IPS-20b (cell line): Measurements from ENCODE around the gene BHMT.
"Not testable (repeated sequence)": the region's sequence is repeated elsewhere in the genome, so short reads cannot be mapped to it uniquely, and the experiment has no call there.

Experiments
- H3K27ac ChIP-seq: one replicate; pipeline ENCODE4 v1.5.1; 2013; ENCODE audit warnings: low read length
- H3K27me3 ChIP-seq: 2 replicates; pipeline ENCODE4 v1.6.1; 2013; ENCODE audit warnings: mild to moderate bottlenecking, low read length, inconsistent platforms; ENCODE audit not compliant: insufficient read depth
- H3K36me3 ChIP-seq: 2 replicates; pipeline ENCODE4 v1.6.1; 2013; ENCODE audit warnings: low read depth, mild to moderate bottlenecking, inconsistent platforms, low read length, moderate library complexity; ENCODE audit not compliant: insufficient read depth
- H3K4me1 ChIP-seq: 2 replicates; pipeline ENCODE4 v1.6.1; 2013; ENCODE audit warnings: mild to moderate bottlenecking, control low read depth, inconsistent platforms, low read length, moderate library complexity; ENCODE audit not compliant: insufficient read depth
- H3K4me3 ChIP-seq: 2 replicates; pipeline ENCODE4 v1.5.1; 2013; ENCODE audit warnings: mild to moderate bottlenecking, low read length, inconsistent platforms
- H3K9ac ChIP-seq: 2 replicates; pipeline ENCODE4 v1.6.1; 2013; ENCODE audit warnings: low read depth, mild to moderate bottlenecking, inconsistent platforms, low read length, moderate library complexity
- H3K9me3 ChIP-seq: 2 replicates; pipeline ENCODE4 v1.6.1; 2013; ENCODE audit warnings: mild to moderate bottlenecking, low read depth, low read length, inconsistent platforms; ENCODE audit not compliant: insufficient read depth

BHMT gene

DNA sequence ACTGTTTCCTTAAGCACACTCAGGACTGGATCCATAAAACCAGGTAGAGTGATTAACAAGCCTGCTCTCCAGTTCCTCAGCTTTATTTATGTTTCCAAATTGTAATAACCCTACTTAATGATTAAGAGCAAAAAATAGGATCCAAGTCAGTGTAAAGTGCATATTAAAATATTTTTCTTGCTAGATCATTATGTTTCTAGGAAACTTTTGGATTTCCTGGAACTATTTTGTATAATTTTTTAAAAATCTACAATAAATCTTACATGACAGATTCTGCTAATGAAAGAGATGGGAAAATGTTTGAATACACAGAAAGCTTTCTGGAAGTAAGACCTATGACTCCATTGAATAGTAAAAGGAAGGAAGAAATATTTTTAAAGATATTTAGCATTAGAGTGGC lies 35.5 kb downstream of the BHMT start:
- Histone ChIP-seq H3K4me3 (no peak overlapping the region), H3K4me1 (peaks cover 10% of the 10 kb centered on the region), H3K27me3 (no peaks in the 10 kb centered on the region), H3K27ac (no peak overlapping the region), H3K9me3 (no peaks in the 10 kb centered on the region), H3K36me3 (no peaks in the 10 kb centered on the region), H3K9ac (no peak overlapping the region)

DNA sequence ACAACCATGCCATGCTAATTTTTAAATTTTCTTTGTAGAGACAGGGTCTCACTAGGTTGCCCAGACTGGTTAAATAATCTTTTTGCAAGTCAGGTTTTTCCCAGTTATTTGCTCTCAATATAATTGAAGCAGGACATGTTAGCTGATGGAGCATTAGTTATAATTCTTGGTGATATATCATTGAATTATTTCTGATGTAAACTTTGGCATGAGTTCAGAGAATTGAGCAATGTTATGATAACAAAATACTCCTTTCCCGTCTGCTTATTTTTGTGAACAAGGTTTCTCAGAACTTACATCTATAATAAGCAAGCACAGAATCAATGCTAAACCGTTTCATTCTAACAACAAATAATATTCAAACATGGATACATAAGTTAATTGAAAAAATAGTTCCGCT lies 37.8 kb downstream of the BHMT start:
- Histone ChIP-seq H3K36me3 (no peaks in the 10 kb centered on the region), H3K27me3 (no peaks in the 10 kb centered on the region), H3K27ac (no peak overlapping the region), H3K4me3 (no peak overlapping the region), H3K4me1 (peaks cover 6% of the 10 kb centered on the region), H3K9me3 (no peaks in the 10 kb centered on the region), H3K9ac (no peak overlapping the region)

DNA sequence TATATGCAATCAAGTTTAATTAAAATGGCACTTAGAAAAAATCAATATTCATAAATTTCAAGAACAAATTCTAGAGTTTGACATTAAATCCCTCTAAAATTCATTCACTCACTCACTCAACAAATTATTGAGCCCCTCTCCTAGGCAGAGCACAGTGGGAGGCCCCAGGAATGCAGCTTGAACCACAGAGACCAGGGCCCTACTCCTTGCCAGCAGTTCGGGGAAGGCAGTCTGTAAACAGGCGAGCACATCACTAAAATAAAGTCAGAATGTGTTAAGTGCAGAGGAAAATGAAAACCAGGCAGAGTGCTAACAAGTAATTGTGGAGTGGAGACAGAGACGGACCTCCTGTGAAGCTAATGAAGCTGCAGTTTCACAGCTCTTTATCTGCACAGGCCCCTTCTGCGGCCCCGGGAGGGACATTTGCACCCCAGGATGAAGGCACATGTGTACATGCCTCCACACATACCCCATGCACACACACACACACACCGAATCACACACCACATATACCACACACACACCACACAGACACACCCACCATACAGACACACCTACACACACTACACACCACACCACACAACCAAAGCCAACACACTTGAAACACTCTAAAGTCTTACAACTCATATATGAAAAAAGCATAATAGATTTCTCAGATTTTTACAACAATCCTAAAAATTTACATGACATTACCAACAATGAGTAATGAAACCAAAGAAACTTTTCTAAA lies 40.5 kb downstream of the BHMT start:
- no peaks in the 10 kb centered on the region for H3K9me3 ChIP-seq
- H3K27ac ChIP-seq: no peak overlapping the region
- no peak overlapping the region for H3K4me3 ChIP-seq
- no peaks in the 10 kb centered on the region for H3K36me3 ChIP-seq
- H3K4me1 ChIP-seq: no peaks in the 10 kb centered on the region
- no peak overlapping the region for H3K9ac ChIP-seq
- H3K27me3 ChIP-seq: no peaks in the 10 kb centered on the region

DNA sequence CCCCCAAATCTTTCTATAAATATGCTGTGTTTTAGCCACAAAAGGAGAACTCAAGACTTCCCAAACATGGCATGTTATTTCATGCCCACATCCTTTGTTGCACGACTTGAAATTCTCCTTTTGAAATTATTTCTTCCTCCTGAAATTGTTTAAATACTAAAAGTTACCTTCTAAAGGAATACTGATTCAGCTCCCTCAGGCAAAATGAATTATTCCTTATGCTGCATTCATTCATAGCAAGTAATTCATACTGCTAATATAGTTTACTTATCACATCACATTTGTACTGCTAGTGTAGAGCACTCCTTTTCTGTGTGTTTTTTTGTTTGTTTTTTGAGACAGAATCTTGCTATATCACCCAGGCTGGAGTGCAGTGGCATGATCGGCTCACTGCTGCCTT lies 45.7 kb downstream of the BHMT start:
- no peaks in the 10 kb centered on the region for H3K27me3 ChIP-seq
- H3K9me3 ChIP-seq: no peaks in the 10 kb centered on the region
- H3K36me3 ChIP-seq: no peaks in the 10 kb centered on the region
- H3K27ac ChIP-seq: no peak overlapping the region
- H3K4me3 ChIP-seq: no peak overlapping the region
- no peak overlapping the region for H3K9ac ChIP-seq
- no peaks in the 10 kb centered on the region for H3K4me1 ChIP-seq

DNA sequence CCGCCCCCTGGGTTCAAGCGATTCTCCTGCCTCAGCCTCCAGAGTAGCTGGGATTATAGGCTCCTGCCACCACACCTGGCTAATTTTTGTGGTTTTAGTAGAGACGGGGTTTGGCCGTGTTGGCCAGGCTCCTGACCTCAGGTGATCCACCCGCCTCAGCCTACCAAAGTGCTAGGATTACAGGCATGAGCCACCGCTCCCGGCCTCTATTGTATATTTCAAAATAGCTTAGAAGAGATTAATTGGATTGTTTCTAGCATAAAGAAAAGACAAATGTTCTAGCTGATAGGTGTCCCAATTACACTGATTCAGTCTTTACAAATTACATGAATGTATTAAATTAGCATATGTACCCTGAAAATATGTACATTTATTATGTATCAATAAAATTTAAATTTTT lies 50.0 kb downstream of the BHMT start:
- not testable (repeated sequence) for H3K27me3 ChIP-seq, H3K4me3 ChIP-seq, H3K36me3 ChIP-seq, H3K27ac ChIP-seq, H3K4me1 ChIP-seq, H3K9me3 ChIP-seq, H3K9ac ChIP-seq

DNA sequence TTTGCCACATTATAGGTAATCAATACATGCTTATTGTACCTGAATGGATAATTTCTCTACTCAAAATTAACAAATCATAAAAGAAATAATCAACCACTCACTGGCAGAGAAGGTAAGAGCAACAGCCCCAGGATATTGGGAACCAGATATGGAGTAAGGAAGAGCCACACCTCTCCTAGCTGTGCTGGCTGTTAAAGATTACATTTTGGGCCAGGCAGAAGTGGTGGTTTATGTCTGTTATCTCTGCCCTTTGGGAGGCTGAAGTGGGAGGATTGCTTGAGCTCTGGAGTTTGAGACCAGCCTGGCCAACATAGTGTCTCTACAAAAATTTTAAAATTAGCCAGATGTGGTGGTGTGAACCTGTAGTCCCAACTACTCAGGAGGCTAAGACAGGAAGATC lies 56.4 kb downstream of the BHMT start:
- Histone ChIP-seq H3K9ac (no peak overlapping the region), H3K4me1 (peaks cover 6% of the 10 kb centered on the region; the same call in 1 of the 2 replicates), H3K27me3 (no peaks in the 10 kb centered on the region), H3K36me3 (no peaks in the 10 kb centered on the region), H3K4me3 (no peak overlapping the region), H3K9me3 (no peaks in the 10 kb centered on the region), H3K27ac (no peak overlapping the region)

DNA sequence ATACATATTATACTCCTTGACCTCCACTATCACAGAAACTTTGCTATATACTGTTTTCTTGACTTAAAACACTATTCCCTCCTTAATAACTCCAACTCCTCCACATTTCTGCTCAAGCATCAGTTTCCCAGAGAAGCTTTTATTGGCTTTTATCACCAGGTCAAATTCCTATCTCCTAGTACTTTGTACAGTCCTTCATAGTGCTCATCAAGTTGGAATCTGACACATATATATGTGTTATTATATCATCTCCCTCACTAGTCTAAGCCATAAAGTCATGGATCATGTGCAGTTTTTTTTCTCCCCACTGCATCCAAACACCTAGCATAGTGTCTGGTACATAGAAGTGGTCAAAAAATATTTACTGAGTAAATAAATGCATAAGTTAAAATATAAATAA lies 59.1 kb downstream of the BHMT start:
- Histone ChIP-seq H3K27ac (no peak overlapping the region), H3K9ac (no peak overlapping the region), H3K36me3 (no peaks in the 10 kb centered on the region), H3K9me3 (no peaks in the 10 kb centered on the region), H3K27me3 (no peaks in the 10 kb centered on the region), H3K4me3 (no peak overlapping the region), H3K4me1 (peaks cover 9% of the 10 kb centered on the region)

DNA sequence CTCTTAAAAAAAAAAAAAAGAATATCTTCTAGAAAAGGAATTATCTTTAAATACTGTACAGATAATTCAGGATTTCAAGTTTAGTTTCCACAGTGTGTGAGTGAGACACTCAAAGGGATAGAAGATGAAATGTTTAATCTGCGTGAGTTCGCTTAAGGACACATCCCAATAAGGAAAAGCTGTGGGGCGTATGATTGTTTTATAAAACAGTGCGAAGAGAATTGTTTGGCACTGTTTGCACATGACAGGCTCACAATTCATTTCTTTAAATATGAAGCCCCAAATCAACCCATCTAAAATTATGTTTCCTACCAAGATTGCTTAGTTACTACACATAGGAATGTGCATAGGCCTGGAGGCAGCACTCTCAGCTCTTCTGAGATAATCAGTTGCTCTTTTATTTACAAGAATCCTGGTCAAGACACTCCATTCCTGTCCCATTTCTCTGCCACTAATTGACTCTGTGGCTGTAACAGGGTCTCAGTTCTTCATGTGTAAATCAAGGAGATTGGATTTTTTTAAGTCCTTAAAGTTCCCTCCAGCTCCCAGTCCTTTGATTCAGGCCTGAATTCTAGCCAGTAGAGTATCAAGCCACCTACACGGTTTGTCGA lies 60.1 kb downstream of the BHMT start:
- H3K4me3 ChIP-seq: no peak overlapping the region
- peaks cover 9% of the 10 kb centered on the region for H3K4me1 ChIP-seq
- H3K27ac ChIP-seq: no peak overlapping the region
- H3K36me3 ChIP-seq: no peaks in the 10 kb centered on the region
- no peaks in the 10 kb centered on the region for H3K27me3 ChIP-seq
- H3K9me3 ChIP-seq: no peaks in the 10 kb centered on the region
- H3K9ac ChIP-seq: no peak overlapping the region

DNA sequence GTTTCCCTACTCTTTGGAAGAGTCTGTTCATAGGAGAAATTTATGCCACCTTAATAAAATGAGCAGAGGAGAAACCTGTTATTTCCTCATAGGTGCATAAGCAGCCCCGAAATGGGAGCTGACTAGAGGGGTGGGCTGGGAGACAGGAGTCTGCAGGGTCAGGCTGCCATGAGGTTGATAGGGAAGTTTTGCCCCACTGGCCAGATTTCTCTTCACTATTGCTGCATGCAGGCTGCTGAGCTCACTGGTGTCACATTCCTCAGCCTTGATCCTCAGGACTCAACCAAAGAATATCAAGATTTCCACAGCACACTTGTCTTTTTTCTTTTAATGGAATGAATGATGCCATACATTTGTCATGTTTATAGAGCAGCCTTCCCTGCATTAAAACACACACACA lies 60.7 kb downstream of the BHMT start:
- Histone ChIP-seq H3K9ac (no peak overlapping the region), H3K4me1 (peaks cover 9% of the 10 kb centered on the region), H3K4me3 (no peak overlapping the region), H3K27ac (no peak overlapping the region), H3K36me3 (no peaks in the 10 kb centered on the region), H3K9me3 (no peaks in the 10 kb centered on the region), H3K27me3 (no peaks in the 10 kb centered on the region)

DNA sequence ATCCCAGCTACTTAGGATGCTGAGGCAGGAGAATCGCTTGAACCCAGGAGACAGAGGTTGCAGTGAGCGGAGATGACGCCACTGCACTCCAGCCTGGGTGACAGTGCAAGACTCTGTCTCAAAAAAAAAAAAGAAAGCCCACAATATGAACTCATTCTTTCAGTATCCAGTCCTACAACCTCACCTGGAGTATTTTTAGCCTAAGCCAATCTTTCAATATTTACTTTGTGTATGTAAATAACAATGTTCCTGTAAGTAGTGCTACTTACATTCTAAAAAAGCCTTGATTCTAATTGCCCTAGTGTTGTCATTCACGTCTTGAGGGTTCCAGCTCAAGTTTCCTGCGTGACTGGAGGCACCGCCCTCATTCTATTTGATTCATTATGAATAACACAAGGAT lies 62.0 kb downstream of the BHMT start:
- no peaks in the 10 kb centered on the region for H3K27me3 ChIP-seq
- no peak overlapping the region for H3K4me3 ChIP-seq
- peaks cover 9% of the 10 kb centered on the region for H3K4me1 ChIP-seq
- no peaks in the 10 kb centered on the region for H3K9me3 ChIP-seq
- no peak overlapping the region for H3K9ac ChIP-seq
- H3K36me3 ChIP-seq: no peaks in the 10 kb centered on the region
- no peak overlapping the region for H3K27ac ChIP-seq

DNA sequence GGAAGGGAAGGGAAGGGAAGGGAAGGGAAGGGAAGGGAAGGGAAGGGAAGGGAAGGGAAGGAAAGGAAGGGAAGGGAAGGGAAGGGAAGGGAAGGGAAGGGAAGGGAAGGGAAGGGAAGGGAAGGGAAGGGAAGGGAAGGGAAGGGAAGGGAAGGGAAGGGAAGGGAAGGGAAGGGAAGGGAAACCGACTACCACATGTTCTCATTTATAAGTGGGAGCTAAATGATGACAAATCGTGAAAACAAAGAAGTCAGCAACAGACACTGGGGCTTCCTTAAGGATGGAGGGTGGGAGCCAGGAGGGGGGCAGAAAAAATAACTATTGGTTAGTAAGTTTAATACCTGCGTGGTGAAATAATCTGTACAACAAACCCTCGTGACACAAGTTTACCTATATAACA lies 68.8 kb downstream of the BHMT start:
- H3K27ac ChIP-seq, H3K4me3 ChIP-seq, H3K36me3 ChIP-seq, H3K9me3 ChIP-seq, H3K4me1 ChIP-seq, H3K9ac ChIP-seq, H3K27me3 ChIP-seq: not testable (repeated sequence)

DNA sequence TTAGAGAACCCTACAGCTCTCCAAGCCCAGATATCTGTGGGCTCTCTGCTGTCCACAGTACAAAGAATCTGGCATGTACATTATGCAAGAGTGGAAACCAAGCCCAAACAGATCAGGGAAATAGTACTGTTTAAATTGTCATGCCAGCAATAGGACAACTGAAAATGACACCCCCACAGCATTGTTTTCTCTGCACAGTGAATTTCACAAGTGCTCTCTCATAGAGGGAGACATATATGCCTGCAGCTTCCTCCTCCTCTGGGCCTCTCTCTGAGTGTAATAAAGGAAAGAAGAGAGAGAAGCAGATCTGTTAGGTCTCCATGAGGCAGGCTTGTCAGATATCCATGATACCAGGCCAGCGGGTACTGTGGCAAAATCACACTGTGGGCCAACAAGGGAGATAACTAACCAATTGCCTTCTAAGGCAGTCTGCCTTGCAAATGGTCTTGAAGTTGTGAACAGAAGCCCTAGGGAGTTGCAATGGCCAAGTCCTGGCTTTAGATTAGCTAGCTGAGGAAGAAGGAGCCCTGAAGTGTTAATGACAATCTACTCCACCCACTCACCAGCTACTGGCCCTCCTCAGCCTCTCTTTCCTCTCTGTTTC lies 69.9 kb downstream of the BHMT start:
- H3K4me3 ChIP-seq: no peak overlapping the region
- H3K9ac ChIP-seq: no peak overlapping the region
- no peaks in the 10 kb centered on the region for H3K36me3 ChIP-seq
- H3K9me3 ChIP-seq: no peaks in the 10 kb centered on the region
- no peak overlapping the region for H3K27ac ChIP-seq
- H3K4me1 ChIP-seq: no peaks in the 10 kb centered on the region
- no peaks in the 10 kb centered on the region for H3K27me3 ChIP-seq
